Pulmonary artery endothelial cell (primary cell): ENCODE data around the gene PPM1G. TPM values are rescaled to one million over a fixed set of nuclear protein-coding genes. Genes with fewer than 3 reads are reported as not detected.
"Not testable (repeated sequence)": the region's sequence is repeated elsewhere in the genome, so short reads cannot be mapped to it uniquely, and the experiment has no call there.

ENCODE experiments used
- DNase-seq: peaks from one replicate; pipeline ENCODE4 v3.0.0-alpha.2; 2011; ENCODE audit warnings: low read depth, low spot score
- total RNA-seq: library from RNA; depleted of rRNA; stranded (reverse); fragments of >200 nt; gene quantifications from 2 replicates; pipeline ENCODE4 v1.2.3, GENCODE V29; 2014

PPM1G gene
- total RNA-seq = 174 and 225 TPM in 2 replicates

DNA sequence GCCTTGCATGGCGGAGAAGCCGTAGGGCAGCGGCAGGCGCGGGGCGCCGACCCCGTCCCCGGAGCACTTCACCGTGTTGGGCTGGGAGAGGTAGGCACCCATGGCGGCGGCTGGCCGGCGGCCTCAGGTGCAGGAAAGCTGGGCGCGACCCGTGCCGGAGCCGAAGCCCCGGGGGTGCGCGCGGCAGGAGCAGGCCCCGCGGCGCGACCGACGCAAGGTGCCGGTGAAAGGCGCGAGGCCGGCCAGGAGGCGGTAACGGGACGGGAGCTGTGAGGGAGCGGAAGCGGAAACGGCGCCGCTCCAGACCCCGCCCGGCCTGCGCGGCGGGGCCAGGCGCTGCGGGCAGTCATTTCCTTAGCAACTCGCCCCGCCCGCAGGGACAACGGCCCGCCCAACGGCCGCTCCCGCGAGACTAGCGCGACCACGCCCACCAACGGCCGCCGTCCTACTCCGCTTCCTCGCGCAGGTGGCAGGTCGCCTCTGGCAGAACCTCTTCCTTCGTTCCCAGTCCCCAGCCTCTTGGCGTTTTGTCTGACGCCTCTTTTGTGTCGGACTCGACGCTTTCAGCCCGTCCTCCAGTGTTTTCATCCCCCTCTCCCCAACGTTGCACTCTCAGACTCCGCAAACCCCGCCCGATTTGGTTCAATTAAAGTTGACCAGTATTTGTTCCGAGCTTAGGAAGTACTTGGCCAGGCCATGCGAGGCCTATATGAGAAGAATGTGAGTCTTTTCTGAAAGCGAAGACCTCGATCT lies at the start of gene PPM1G:
TSS of gene PPM1G (minus strand) at position 271 of the 753 bp plus-strand sequence. CDS start at position 102, 169 bp downstream.
- peak; percentile 78 for DNase-seq

- no peak for DNase-seq
Observed at GRCh38 chr2:27453968-27454367, 44.6 kb upstream of the PPM1G start.

GRCh38 chr2:27451095-27451494 lies 41.7 kb upstream of the PPM1G start:
- no peak for DNase-seq

- DNase-seq = no peak
Observed at GRCh38 chr2:27448381-27448780, 39.0 kb upstream of the PPM1G start.

GRCh38 chr2:27446057-27446456 lies 36.7 kb upstream of the PPM1G start:
- DNase-seq = no peak

GRCh38 chr2:27445615-27446014 lies 36.2 kb upstream of the PPM1G start:
- DNase-seq = no peak

DNA sequence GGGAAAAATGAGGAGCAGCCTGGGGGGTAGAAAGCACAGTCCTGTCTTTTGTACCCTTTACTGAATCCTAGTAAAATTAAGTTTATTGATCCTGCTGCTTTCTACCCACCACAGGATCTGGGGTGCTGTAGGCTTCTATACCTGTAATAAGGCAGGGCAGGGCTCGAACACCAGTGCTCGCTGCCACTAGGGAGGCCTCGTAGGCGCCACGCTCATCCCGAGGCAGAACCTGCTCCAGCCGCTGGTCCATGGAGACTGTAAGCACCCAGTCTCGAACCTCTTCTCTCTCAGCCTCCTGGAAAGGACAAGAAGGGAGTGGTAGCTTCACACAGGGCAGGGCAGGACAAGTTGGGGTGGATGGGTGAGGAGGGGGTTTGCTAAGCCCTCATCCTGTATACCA lies 35.8 kb upstream of the PPM1G start:
- DNase-seq = no peak

- no peak for DNase-seq
Observed at GRCh38 chr2:27442920-27443282, 33.5 kb upstream of the PPM1G start.

DNA sequence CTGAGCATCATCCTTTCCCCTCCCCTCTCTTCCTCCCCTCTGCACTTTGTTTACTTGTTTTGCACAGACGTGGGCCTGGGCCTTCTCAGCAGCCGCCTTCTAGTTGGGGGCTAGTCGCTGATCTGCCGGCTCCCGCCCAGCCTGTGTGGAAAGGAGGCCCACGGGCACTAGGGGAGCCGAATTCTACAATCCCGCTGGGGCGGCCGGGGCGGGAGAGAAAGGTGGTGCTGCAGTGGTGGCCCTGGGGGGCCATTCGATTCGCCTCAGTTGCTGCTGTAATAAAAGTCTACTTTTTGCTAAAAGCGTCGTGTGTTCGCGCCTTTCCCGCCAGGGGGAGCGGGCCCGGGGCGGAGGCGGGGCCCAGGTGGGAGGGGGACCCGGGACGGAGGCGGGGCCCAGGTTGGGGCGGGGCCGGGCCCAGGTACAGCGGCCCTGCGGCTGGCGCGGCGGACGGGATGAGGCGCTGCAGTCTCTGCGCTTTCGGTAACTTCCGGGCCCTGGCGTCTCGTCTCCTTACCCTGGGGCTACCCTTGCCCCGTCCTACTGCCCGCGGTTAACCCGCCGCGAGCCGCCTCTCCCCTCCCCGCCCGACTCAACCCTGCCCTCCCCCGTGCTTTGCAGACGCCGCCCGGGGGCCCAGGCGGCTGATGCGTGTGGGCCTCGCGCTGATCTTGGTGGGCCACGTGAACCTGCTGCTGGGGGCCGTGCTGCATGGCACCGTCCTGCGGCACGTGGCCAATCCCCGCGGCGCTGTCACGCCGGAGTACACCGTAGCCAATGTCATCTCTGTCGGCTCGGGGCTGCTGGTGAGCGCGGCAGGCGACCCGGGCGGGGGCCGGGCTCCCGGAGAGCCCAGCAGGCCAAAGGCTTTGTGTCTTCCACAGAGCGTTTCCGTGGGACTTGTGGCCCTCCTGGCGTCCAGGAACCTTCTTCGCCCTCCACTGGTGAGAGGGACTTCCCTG lies 32.8 kb upstream of the PPM1G start, which contains the start of gene KRTCAP3:
TSS of gene KRTCAP3 (plus strand) at position 424 of the 962 bp plus-strand sequence. CDS start at position 456, 32 bp downstream.
- DNase-seq = no peak

DNA sequence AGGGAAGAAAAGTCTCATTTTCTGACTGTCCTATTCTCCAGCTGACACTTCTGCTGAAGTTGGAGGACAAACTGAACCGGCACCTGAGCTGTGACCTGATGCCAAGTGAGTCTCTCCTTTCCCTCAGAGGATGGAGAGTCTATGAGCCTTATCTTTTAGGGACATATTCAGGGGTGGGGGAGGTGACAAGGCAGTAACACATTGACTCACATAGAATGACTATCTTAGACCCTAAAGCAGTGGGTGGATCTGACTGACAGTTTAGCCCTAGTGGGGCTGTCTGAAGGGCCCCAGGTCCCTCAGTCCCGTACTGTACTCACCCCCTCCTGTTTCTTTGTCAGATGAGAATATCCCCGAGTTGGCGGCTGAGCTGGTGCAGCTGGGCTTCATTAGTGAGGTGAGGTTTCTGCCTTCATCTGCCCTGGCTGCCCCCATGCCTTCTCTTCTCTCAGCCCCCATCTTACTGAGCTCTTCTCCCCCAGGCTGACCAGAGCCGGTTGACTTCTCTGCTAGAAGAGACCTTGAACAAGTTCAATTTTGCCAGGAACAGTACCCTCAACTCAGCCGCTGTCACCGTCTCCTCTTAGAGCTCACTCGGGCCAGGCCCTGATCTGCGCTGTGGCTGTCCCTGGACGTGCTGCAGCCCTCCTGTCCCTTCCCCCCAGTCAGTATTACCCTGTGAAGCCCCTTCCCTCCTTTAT lies 32.0 kb upstream of the PPM1G start:
- DNase-seq = no peak

DNA sequence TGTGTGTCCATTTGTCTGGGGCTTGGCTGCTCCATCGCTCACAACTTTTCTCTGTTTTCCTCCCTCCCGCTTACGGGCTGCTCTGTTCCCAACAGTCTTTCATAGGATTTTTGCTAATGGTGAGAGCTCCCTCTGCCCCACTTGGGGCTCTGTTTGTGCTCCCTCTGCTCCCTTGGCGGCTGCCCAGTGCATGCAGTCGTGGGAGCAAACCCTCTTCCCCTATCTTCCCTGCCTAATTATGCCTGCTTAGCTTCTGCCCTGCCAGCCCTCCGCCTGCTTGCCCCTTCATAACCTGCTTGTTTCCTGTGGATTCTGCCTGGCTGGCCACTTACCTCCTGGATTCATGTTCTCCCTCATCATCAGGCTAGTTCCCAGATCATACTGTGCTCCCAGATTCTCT lies 26.2 kb upstream of the PPM1G start:
- DNase-seq = no peak

DNA sequence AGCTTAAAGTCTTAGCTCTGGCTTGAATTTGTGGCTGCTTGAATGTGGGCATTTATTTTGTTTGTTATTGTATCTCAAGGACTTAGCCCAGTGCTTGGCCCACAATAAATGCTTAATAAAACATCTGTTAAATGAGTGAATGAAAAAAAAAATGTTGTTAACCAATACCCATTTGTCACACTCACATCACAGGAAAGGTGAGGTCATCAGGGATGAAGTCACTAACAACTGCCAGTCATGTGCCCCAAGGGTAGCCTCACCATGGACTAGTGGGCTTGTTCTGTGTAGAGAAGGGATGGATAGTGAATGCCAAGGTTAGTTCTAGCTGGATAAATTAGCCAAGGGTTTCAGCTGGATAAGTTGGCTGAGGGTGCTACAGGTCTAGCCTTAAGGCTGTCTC lies 22.0 kb upstream of the PPM1G start:
- DNase-seq = peak; percentile 47

DNA sequence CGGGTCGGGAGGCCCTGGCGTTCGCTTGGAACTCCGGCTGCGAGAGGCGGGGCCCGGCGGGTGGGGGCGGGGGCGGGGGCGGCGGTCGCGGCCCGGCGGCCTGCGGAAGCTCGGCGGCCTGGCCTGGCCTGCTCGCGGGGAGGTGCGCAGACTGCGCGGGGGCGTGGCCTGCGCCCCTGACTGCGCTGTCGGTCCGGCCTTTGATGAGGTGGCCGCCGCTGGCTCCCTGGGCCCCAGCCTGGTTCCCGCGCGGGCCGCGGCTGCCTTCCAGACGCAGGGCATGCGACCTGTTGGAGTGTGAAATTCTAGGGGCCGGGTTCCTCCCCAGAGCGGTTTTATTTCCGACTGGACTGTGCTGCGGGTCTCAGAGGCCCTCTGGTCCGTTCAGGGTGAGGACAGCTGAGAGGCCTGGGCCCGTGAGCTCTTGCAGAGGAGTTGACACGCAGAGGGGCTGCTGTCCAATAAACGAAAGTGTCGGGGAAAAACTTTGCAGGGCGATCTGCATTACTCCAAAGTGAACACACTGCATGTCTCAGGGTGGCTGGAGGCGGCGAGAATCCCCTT lies 19.7 kb upstream of the PPM1G start:
- DNase-seq = peak; percentile 51

- DNase-seq = peak; percentile 50
Observed at GRCh38 chr2:27428213-27428977, 19.0 kb upstream of the PPM1G start, which contains the start of gene NRBP1. Gene NRBP1 (plus strand): TSS chr2:27428631. CDS start chr2:27433274, 4,643 bp downstream.

DNA sequence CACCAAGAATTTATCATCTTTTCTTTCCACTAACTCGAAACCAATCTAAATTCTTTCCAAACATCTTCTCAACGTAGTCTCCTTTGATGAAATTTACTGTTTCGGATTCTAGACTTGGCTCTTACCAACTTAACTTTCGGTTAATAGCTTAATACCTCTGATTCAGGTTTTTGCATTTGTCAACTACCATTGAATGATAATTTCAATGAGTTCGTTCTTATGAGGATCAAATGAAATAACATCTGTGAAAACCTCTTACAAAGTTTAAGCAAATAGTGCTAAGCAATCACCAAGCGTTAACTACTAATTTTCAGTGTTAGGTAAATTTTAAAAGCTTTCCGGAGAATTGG lies 18.4 kb upstream of the PPM1G start:
- no peak for DNase-seq

GRCh38 chr2:27425039-27425438 lies 15.6 kb upstream of the PPM1G start:
- DNase-seq = not testable (repeated sequence)

- DNase-seq = no peak
Observed at GRCh38 chr2:27422958-27423357, 13.6 kb upstream of the PPM1G start.

GRCh38 chr2:27421660-27422250 lies 12.4 kb upstream of the PPM1G start:
- DNase-seq = no peak

DNA sequence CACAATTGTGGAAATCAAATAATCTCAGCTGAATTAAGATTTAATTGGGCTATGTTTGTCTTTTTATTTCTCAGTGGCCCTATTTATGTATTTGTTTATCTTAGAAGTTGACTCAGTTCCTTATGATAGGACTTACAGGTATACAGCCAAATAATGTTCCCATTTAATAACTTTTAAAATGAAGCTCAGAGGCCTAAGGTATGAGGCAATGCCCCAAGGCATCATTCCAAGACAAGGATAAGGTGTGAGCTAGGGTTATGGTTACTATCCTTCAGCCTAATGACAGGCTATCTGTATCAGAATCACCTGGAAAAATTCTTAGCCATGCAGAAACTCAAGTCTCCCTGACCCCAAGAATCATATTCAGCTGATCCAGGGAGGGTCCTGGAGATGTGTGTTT lies 11.6 kb upstream of the PPM1G start:
- no peak for DNase-seq

DNA sequence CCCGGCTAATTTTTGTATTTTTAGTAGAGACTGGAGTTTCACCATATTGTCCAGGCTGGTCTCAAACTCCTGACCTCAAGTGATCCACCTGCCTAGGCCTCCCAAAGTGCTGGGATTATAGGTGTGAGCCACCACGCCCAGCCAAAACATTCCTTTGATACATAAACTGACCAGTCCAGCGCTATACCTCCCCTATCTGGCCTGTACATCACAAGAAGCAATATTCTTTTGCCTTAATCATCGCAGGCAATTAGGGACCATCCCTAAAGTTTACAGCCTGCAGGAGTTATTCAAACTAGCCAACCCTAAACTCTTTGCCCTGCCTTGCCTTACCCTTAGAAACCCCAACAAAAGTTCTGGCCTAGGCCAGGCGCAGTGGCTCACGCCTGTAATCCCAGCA lies 6.8 kb upstream of the PPM1G start:
- DNase-seq = no peak
